ENCODE measurements around the gene ABLIM2.

- TF ChIP-seq RAD21 (IDR thresholded peaks at IDR 0.05 in 1 of 2, conservative IDR thresholded peaks at IDR 0.05 in 1 of 2; ENCODE audit: low read depth in 2 of 2, low read length in 2 of 2) (no peak), POLR2A (IDR thresholded peaks at IDR 0.05; ENCODE audit: control extremely low read depth in 1 of 2, low read depth in 2 of 2, low read length in 2 of 2) (no peak), CTCF (IDR thresholded peaks at IDR 0.05; ENCODE audit: control extremely low read depth in 1 of 3, insufficient read depth in 1 of 3, low read depth in 1 of 3, low read length in 3 of 3) (no peak), JUND (IDR thresholded peaks at IDR 0.05; ENCODE audit: low read length) (no peak), EP300 (IDR thresholded peaks at IDR 0.05; ENCODE audit: borderline replicate concordance in 1 of 2, low read depth in 2 of 2, low read length in 2 of 2) (no peak), SUZ12 (IDR thresholded peaks at IDR 0.05; ENCODE audit: low read length) (no peak), ZNF274 (IDR thresholded peaks at IDR 0.05; ENCODE audit: borderline replicate concordance, extremely low read depth, low read length) (no peak), POLR2AphosphoS5 (IDR thresholded peaks at IDR 0.05; ENCODE audit: low read depth, low read length) (no peak), USF2 (IDR thresholded peaks at IDR 0.05; ENCODE audit: low read length) (no peak), CEBPB (IDR thresholded peaks at IDR 0.05; ENCODE audit: low read depth, low read length) (no peak), JUN (IDR thresholded peaks at IDR 0.05; ENCODE audit: low read depth, low read length) (no peak), SAP30 (IDR thresholded peaks at IDR 0.05; ENCODE audit: insufficient read depth, insufficient replicate concordance, low read length) (no peak)
Observed at GRCh38 chr4:8131210-8131609, 27.4 kb downstream of the ABLIM2 start.

Data from H1 (cell line).